GM19455 (cell line): ENCODE measurements around the gene DAPL1.
"Not testable (repeated sequence)": the region's sequence is repeated elsewhere in the genome, so short reads cannot be mapped to it uniquely, and the experiment has no call there.

Experiments
- ATAC-seq: cut with Tn5 transposase; IDR thresholded peaks from one replicate; pipeline ENCODE4 v1.9.1; 2021; ENCODE audit not compliant: unreplicated experiment

DAPL1 gene

GRCh38 chr2:158817588-158817987 lies 22.5 kb downstream of the DAPL1 start:
- no peak for ATAC-seq

GRCh38 chr2:158818511-158818910 lies 23.4 kb downstream of the DAPL1 start:
- ATAC-seq: no peak

- ATAC-seq: no peak
These were observed 27.1 kb downstream of the DAPL1 start for GRCh38 chr2:158822193-158822592.

GRCh38 chr2:158823486-158824237 lies 28.5 kb downstream of the DAPL1 start:
- no peak for ATAC-seq

- ATAC-seq: no peak
These were observed 29.9 kb downstream of the DAPL1 start for GRCh38 chr2:158825021-158825420.

GRCh38 chr2:158826965-158827364 lies 31.8 kb downstream of the DAPL1 start:
- no peak for ATAC-seq

- ATAC-seq: no peak
These were observed 33.5 kb downstream of the DAPL1 start for GRCh38 chr2:158828378-158829164.

- no peak for ATAC-seq
These were observed 34.0 kb downstream of the DAPL1 start for GRCh38 chr2:158829167-158829566.

- no peak for ATAC-seq
These were observed 35.1 kb downstream of the DAPL1 start for GRCh38 chr2:158830201-158830600.

GRCh38 chr2:158835431-158835830 lies 40.3 kb downstream of the DAPL1 start:
- no peak for ATAC-seq

GRCh38 chr2:158837645-158838044 lies 42.5 kb downstream of the DAPL1 start:
- ATAC-seq: no peak

GRCh38 chr2:158841850-158842249 lies 46.7 kb downstream of the DAPL1 start:
- no peak for ATAC-seq

- no peak for ATAC-seq
These were observed 50.3 kb downstream of the DAPL1 start for GRCh38 chr2:158845444-158845843.

GRCh38 chr2:158845859-158846258 lies 50.7 kb downstream of the DAPL1 start:
- ATAC-seq: no peak

GRCh38 chr2:158847526-158847925 lies 52.4 kb downstream of the DAPL1 start:
- not testable (repeated sequence) for ATAC-seq

GRCh38 chr2:158848031-158848970 lies 53.2 kb downstream of the DAPL1 start:
- not testable (repeated sequence) for ATAC-seq

- ATAC-seq: not testable (repeated sequence)
These were observed 65.1 kb downstream of the DAPL1 start for GRCh38 chr2:158860179-158860578.

- ATAC-seq: not testable (repeated sequence)
These were observed 66.5 kb downstream of the DAPL1 start for GRCh38 chr2:158861626-158862025.

GRCh38 chr2:158865469-158865868 lies 70.4 kb downstream of the DAPL1 start:
- ATAC-seq: not testable (repeated sequence)
